ENCODE data around the gene NUP43.
"Not testable (repeated sequence)": the region's sequence is repeated elsewhere in the genome, so short reads cannot be mapped to it uniquely, and the experiment has no call there.

The NUP43 gene

GRCh38 chr6:149694921-149695320 lies 51.4 kb downstream of the NUP43 start:
- DNase-seq (ENCODE audit: low read depth, low spot score), result no peak

- no peak for DNase-seq (ENCODE audit: low read depth, low spot score)
Measured at GRCh38 chr6:149691201-149691600, 55.1 kb downstream of the NUP43 start.

GRCh38 chr6:149686230-149686629 lies 60.1 kb downstream of the NUP43 start:
- DNase-seq (ENCODE audit: low read depth, low spot score), result no peak

DNA sequence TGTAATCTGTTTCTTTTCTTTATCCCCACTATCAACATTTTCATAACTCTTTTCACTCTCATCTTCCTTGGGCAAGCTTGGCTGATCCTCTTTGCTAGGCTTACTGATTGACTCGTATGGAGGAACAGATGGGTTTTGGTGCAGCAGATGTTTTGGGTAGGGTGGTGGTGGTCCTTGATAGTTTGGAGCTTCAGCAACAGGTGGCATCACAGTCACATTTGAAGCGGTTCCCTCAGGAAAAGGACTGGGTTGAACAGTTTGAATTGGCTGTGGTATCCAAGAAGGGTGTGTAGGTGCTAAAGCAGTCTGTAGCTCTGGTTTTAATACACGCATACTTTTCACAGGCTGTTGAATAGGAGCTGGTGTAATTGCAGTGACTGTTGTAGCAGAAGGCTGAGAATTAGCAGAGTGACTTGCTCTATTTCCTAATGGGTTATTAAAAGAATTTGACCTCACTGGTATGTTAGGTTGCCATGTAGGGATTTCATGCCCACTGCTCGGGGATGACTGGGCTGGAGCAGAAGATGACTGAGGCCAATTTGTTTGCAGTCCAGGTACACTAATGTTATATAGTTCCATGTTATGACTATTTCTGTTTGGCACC lies 63.0 kb downstream of the NUP43 start:
- no peak for DNase-seq (ENCODE audit: low read depth, low spot score)

DNA sequence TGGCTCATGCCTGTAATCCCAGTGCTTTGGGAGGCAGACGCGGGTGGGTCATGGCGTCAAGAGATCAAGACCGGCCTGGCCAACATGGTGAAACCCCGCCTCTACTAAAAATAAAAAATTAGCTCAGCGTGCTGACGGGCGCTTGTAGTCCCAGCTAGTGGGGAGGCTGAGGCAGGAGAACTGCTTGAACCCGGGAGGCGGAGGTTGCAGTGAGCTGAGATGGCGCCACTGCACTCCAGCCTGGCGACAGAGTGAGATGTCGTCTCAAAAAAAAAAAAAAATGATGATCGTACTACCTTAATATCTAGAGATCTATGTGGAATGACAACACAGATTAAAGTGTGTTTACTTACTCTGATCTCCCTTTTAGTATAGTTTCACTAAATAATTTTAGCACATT lies 64.5 kb downstream of the NUP43 start:
- not testable (repeated sequence) for DNase-seq (ENCODE audit: low read depth, low spot score)

- DNase-seq (ENCODE audit: low read depth, low spot score), result no peak
Measured at GRCh38 chr6:149681209-149681608, 65.1 kb downstream of the NUP43 start.

DNA sequence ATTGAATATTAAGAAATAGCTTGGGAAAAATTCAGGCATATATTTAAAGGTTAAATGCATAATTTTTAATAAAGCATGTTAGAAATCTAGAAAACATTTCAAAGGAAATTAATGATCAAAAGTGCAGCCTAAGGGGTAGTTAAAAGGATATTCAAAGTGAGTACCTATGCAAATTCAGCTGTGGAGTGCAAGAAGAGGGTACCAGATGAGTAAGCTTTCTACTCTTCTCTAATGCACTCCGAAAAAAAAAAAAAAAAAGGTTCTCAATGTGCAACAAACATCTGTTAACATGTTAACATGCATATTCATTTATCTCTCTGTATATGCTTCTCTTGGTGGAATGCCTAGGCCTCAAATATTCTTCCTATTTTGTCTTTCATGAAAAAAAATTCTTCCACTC lies 65.8 kb downstream of the NUP43 start:
- no peak for DNase-seq (ENCODE audit: low read depth, low spot score)

Data from smooth muscle cell of the brain vasculature (primary cell).